ENCODE results near the gene SOCS3. TPM values are rescaled to one million over a fixed set of nuclear protein-coding genes. Genes with fewer than 3 reads are reported as not detected.
A peak's percentile ranks its signal among the peaks of the same experiment; 100 is the strongest.

SOCS3 gene
- total RNA-seq, 1 donor from 2014 or later, result 3.1 TPM

DNA sequence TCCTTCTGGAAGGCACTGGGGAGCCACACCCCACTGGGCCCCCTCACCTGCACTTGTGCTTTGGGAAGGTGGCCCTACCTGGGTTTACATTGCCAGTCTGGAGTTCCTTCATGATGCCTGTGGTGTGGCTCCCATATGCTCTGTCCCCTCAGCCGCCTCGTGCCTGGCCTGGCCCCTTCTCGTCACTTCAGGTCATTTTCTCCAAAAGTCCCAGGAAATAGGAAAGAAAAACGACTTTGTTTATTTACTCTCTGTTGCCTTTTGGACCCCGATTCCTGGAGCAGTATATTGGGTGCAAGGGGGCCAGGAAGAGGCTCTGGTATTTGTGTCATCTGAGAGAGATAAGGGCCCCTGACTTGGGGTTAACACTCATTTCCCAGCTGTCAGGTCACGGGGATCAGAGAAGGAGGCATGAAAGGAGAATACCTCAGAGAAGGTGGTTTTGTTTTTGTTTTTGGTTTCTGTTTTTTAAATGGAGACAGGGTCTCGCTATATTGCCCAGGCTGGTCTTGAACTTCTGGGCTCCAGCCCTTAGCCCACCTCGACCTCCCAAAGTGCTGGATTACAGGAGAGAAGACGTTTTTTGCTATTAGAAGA lies 4.7 kb downstream of the SOCS3 start:
- TF ChIP-seq CTCF (IDR thresholded peaks at IDR 0.05; ENCODE audit: partially characterized antibody, unreplicated experiment), result no peak
- Mint-ChIP-seq H3K4me3 (ENCODE audit: unreplicated experiment) (no peak overlapping the region), H3K9me3 (ENCODE audit: unreplicated experiment) (peaks cover 3% of the 10 kb centered on the region), H3K36me3 (ENCODE audit: unreplicated experiment) (no peaks in the 10 kb centered on the region), H3K4me1 (ENCODE audit: low read depth, unreplicated experiment) (peaks cover 6% of the 10 kb centered on the region), H3K27ac (ENCODE audit: unreplicated experiment) (no peak overlapping the region), H3K27me3 (ENCODE audit: unreplicated experiment) (peaks cover 10% of the 10 kb centered on the region)
- DNase-seq, result no peak

- no peak for TF ChIP-seq CTCF (IDR thresholded peaks at IDR 0.05; ENCODE audit: partially characterized antibody, unreplicated experiment)
- no peak for DNase-seq
- Mint-ChIP-seq H3K4me1 (ENCODE audit: low read depth, unreplicated experiment) (peaks cover 6% of the 10 kb centered on the region), H3K4me3 (ENCODE audit: unreplicated experiment) (no peak overlapping the region), H3K36me3 (ENCODE audit: unreplicated experiment) (no peaks in the 10 kb centered on the region), H3K27ac (ENCODE audit: unreplicated experiment) (no peak overlapping the region), H3K9me3 (ENCODE audit: unreplicated experiment) (peaks cover 3% of the 10 kb centered on the region), H3K27me3 (ENCODE audit: unreplicated experiment) (peaks cover 10% of the 10 kb centered on the region)
Measured at GRCh38 chr17:78353834-78354233, 6.0 kb downstream of the SOCS3 start.

- Mint-ChIP-seq H3K9me3 (ENCODE audit: unreplicated experiment) (peaks cover 5% of the 10 kb centered on the region), H3K27ac (ENCODE audit: unreplicated experiment) (no peak overlapping the region), H3K36me3 (ENCODE audit: unreplicated experiment) (no peaks in the 10 kb centered on the region), H3K4me1 (ENCODE audit: low read depth, unreplicated experiment) (peaks cover 3% of the 10 kb centered on the region), H3K4me3 (ENCODE audit: unreplicated experiment) (no peak overlapping the region), H3K27me3 (ENCODE audit: unreplicated experiment) (peaks cover 10% of the 10 kb centered on the region)
- peak; percentile 35 for DNase-seq
- TF ChIP-seq CTCF (IDR thresholded peaks at IDR 0.05; ENCODE audit: partially characterized antibody, unreplicated experiment), result no peak
Measured at GRCh38 chr17:78351449-78352006, 8.3 kb downstream of the SOCS3 start.

DNA sequence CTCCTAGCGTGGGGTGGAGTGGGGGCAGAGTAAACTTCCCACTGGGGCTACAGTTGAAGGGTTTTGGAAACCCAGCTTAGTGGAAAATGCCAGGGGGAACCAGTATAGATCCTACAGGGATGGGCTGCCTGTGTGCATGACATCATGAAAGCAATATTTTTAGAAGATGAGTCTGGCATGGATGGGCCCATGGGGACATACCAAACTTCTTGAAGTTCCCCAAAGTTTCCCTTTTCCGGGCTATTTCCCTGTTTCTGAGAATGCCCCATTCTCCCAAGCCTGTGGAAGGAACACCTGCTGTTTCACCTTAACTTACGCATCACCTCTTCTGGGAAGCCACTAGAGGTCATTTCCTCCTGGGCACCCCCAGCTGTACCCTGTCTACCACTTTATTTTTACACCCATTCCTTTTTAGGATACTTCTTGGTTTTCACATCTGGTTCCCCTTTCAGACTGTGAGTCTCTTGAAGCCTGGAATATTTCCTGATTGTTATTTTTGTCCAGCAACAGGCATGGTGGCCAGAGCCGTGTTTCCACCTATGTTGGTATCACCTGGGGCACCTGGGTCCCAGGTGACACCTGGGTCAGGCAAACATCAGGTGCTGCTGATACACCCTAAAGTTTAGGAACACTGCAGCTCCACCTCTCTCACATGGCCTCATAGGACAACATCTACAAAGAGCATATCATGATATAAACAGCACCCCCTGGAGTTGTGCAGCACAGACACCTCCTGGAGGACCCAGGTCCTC lies 9.8 kb downstream of the SOCS3 start:
- peaks cover 3% of the 10 kb centered on the region for H3K27me3 Mint-ChIP-seq (ENCODE audit: unreplicated experiment)
- no peak overlapping the region for H3K4me3 Mint-ChIP-seq (ENCODE audit: unreplicated experiment)
- TF ChIP-seq CTCF (IDR thresholded peaks at IDR 0.05; ENCODE audit: partially characterized antibody, unreplicated experiment), result no peak
- H3K4me1 Mint-ChIP-seq (ENCODE audit: low read depth, unreplicated experiment), result peaks cover 4% of the 10 kb centered on the region
- no peak overlapping the region for H3K27ac Mint-ChIP-seq (ENCODE audit: unreplicated experiment)
- H3K9me3 Mint-ChIP-seq (ENCODE audit: unreplicated experiment), result peaks cover 5% of the 10 kb centered on the region
- DNase-seq, result no peak
- H3K36me3 Mint-ChIP-seq (ENCODE audit: unreplicated experiment), result no peaks in the 10 kb centered on the region
